BJ (cell line): ENCODE measurements around the gene ARPC5. TPM values are rescaled to one million over a fixed set of nuclear protein-coding genes. Genes with fewer than 3 reads are reported as not detected.

Experiments used
- CTCF ChIA-PET: fragments of 350-600 bp; formaldehyde crosslinking; extraction: SDS; loops from one replicate; lab custom pipeline; 2021; ENCODE audit warnings: antibody characterized with exemption, inconsistent platforms; lab: Yijun Ruan, JAX
- POLR2A ChIA-PET: fragments of 300-600 bp; sonication (Branson Sonifier 250); formaldehyde crosslinking; extraction: SDS; loops from one replicate; lab custom pipeline; 2021; ENCODE audit warnings: antibody characterized with exemption; lab: Charles Lee
- DNase-seq: peaks from one replicate; pipeline ENCODE4 v3.0.0-alpha.2; 2011; ENCODE audit warnings: low read depth
- H3K27me3 ChIP-seq: 2 replicates; pipeline ENCODE4 v1.6.0; 2011; ENCODE audit warnings: low read length; ENCODE audit not compliant: control insufficient read depth, insufficient read depth
- H3K36me3 ChIP-seq: 2 replicates; pipeline ENCODE4 v1.5.1; 2011; ENCODE audit warnings: low read length; ENCODE audit not compliant: control insufficient read depth, insufficient read depth
- H3K4me3 ChIP-seq: 2 replicates; pipeline ENCODE4 v1.5.1; 2011; ENCODE audit warnings: low read depth, mild to moderate bottlenecking, control low read depth, low read length
- CTCF ChIP-seq: IDR thresholded peaks from 2 replicates; pipeline ENCODE4 v1.5.1; 2011; ENCODE audit warnings: low read depth, mild to moderate bottlenecking, control low read depth, inconsistent platforms, low read length, moderate library complexity; ENCODE audit not compliant: insufficient read depth
- polyA plus RNA-seq: library from polyadenylated mRNA; depleted of rRNA; stranded (reverse); fragments of >200 nt; gene quantifications from 2 replicates; pipeline ENCODE4 v1.2.3, GENCODE V29; 2011

ARPC5 gene
- polyA plus RNA-seq, 1 experiment = 176 TPM

- ChIA-PET POLR2A (no interaction called here), CTCF (no interaction called here)
- no peak for TF ChIP-seq CTCF
- Histone ChIP-seq H3K27me3 (no peaks in the 10 kb centered on the region), H3K4me3 (no peak overlapping the region), H3K36me3 (no peaks in the 10 kb centered on the region)
- DNase-seq = no peak
These were observed 52.1 kb downstream of the ARPC5 start for GRCh38 chr1:183583466-183583865.

- Histone ChIP-seq H3K36me3 (no peaks in the 10 kb centered on the region), H3K4me3 (no peak overlapping the region), H3K27me3 (no peaks in the 10 kb centered on the region; the same call in 1 of the 2 replicates)
- DNase-seq = no peak
- ChIA-PET CTCF (interaction anchor here (1.2 kb wide), 1 partner anchor 9 kb away, joined by 6 read pairs; no protein-coding TSS in a partner anchor), POLR2A (no interaction called here)
- TF ChIP-seq CTCF = no peak
These were observed 53.4 kb downstream of the ARPC5 start for GRCh38 chr1:183582021-183582713.

GRCh38 chr1:183580281-183580682 is 55.3 kb downstream of the ARPC5 start:
- peak; percentile 23; the same call in 1 of the 2 replicates for TF ChIP-seq CTCF
- Histone ChIP-seq H3K27me3 (no peaks in the 10 kb centered on the region; the same call in 1 of the 2 replicates), H3K36me3 (no peaks in the 10 kb centered on the region), H3K4me3 (no peak overlapping the region)
- CTCF ChIA-PET = interaction anchor here (1.0 to 1.8 kb wide), 2 partner anchors 9 to 12 kb away, joined by 4 to 5 read pairs; no protein-coding TSS in a partner anchor
- POLR2A ChIA-PET = interaction anchor here (0.6 kb wide), 1 partner anchor 74 kb away, joined by 10 read pairs; no protein-coding TSS in a partner anchor
- no peak for DNase-seq

- Histone ChIP-seq H3K27me3 (no peaks in the 10 kb centered on the region; the same call in 1 of the 2 replicates), H3K36me3 (no peaks in the 10 kb centered on the region), H3K4me3 (no peak overlapping the region)
- ChIA-PET POLR2A (no interaction called here), CTCF (interaction anchor here (0.6 to 1.8 kb wide), 4 partner anchors 8 to 34 kb away, joined by 3 to 5 read pairs (median 4); no protein-coding TSS in a partner anchor)
- no peak for TF ChIP-seq CTCF
- DNase-seq = no peak
These were observed 56.7 kb downstream of the ARPC5 start for GRCh38 chr1:183578856-183579255.

GRCh38 chr1:183577897-183578465 is 57.6 kb downstream of the ARPC5 start:
- POLR2A ChIA-PET = no interaction called here

More at GRCh38 chr1:183577897-183578465, 57.6 kb downstream of the ARPC5 start:
- no peaks in the 10 kb centered on the region; the same call in 1 of the 2 replicates for H3K27me3 ChIP-seq
- H3K4me3 ChIP-seq = no peak overlapping the region
- H3K36me3 ChIP-seq = no peaks in the 10 kb centered on the region
- CTCF ChIA-PET = interaction anchor here (1.0 to 1.1 kb wide), 2 partner anchors 8 to 15 kb away, joined by 3 to 4 read pairs; no protein-coding TSS in a partner anchor
- no peak for DNase-seq
- TF ChIP-seq CTCF = no peak
